ENCODE results near the gene CYP2W1.

CYP2W1 gene

DNA sequence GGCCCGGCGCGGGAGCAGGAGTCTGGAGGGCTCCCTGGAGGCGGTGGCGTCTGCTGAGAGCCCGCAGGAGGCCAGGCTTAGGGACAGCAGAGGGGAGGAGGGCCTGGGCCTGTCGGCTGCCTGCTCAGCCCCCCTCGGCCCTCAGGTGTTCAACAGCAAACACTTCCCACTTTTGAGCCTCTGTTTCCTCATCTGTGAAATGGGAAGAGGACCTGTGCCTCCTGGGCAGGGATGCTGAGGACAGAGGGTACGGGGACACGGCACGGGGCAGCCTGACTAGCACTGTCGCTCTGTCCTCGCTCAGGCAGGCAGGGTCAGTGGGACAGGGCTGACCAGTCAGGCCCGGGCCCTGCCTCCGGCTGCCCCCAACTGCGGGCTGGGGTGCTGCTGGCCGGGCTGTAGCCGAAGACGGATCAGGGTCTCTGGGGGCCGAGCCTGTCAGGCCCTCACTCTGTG is 663 bp downstream of the CYP2W1 start:
- DNase-seq (ENCODE audit: low spot score) = no peak

DNA sequence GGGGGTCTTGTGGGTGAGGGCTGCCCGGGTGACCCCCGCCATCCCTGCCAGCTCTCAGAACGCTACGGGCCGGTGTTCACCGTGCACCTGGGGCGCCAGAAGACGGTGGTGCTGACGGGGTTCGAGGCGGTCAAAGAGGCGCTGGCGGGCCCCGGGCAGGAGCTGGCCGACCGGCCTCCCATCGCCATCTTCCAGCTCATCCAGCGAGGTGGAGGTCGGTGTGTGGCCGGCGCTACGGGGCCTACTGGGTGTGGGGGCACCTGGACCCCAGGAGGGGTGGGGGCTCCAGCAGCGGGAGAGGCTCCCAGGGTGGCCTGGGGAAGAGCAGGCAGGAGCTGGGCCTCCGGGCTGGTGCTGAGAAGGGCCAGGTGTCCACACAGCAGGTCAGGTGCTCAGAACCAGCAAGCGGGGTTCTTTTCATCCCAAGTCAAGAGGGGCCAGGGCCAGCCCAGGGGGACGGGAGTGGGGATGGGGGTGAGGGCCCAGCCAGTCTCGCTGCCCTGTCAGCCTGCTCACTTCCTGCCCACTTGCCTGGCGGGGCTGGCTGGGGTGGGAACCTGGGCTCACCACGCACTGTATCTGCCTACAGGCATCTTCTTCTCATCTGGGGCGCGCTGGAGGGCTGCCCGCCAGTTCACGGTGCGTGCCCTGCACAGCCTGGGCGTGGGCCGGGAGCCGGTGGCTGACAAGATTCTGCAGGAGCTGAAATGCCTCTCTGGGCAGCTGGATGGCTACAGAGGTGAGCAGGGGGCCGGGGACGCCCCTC is 1.6 kb downstream of the CYP2W1 start:
- DNase-seq (ENCODE audit: low spot score) = no peak

DNA sequence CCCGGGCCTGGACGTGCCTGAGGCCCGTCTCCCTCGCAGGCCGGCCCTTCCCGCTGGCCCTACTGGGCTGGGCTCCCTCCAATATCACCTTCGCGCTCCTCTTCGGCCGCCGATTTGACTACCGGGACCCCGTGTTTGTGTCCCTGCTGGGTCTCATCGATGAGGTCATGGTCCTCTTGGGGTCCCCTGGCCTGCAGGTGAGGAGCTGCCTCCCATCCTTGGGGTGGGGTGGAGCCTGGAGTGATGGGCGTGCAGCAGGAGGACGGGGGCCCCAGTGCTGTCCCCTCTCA is 2.1 kb downstream of the CYP2W1 start:
- DNase-seq (ENCODE audit: low spot score) = no peak

DNA sequence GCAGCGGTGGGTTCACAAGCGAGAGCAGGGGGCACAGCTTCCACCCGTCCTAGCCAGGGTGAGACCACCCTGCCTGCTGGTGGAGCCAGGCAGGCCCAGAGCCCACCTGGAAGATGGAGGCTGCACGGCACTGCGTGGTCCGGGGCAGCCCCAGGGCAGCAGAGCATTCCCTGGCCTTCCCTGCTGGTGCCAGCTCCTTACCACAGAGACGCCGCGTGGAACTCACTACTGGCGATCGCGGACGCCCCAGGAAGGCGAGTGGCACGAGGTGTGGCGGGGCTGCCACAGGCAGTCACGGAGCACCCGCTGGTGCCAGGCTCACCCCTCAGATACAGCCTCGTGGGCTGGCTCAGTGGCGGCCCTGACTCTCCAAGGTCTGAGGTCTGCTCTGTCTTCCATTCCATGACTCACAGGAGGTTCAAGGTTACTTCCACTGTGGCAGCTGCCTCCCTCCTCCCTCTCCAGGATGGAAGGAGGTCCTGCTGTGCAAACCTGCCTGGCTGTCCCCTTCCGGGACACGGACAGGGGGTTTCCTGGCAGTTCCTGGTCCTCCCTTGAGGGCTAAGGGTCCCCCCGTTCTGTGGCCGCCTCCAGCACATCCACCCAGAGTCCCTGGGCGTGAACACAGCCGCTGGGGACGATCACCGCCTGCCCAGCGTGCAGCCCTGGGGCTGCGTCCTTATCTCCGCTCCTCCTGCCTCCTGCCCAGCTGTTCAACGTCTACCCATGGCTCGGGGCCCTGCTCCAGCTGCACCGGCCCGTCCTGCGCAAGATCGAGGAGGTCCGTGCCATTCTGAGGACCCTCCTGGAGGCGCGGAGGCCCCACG is 3.1 kb downstream of the CYP2W1 start:
- DNase-seq (ENCODE audit: low spot score) = no peak

DNA sequence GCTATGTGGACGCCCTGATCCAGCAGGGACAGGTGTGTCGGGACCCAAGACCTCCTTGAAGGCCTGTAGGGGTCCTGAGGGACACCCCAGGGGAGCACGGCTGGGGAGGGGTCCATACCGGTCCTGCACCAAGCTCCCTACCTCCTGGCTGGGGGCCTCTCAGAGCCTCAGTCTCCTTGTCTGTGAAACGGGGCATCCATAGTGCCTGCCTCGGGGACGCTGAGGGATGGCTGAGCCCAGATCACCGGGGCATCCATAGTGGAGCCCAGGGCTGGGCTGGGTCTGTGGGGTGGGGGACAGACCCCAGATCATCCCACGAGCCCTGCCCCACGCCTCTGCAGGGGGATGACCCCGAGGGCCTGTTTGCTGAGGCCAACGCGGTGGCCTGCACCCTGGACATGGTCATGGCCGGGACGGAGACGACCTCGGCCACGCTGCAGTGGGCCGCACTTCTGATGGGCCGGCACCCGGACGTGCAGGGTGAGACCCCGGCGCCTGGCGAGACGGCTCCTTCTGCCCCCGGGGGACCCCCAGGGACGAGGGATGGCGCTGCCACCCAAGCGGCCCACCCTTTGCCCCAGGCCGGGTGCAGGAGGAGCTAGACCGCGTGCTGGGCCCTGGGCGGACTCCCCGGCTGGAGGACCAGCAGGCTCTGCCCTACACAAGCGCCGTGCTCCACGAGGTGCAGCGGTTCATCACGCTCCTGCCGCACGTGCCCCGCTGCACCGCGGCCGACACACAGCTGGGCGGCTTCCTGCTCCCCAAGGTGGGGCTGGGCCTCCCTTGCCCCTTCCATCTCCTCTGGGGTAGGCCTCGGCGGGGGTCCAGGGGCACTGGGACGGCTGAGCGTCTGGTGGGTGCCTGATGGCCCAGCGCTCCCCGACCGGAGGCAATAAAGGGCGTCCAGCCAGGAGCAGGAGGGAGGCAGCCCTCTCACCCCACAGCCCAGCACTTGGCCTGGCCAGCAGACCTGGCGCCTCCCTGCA is 4.1 kb downstream of the CYP2W1 start:
- no peak for DNase-seq (ENCODE audit: low spot score)

DNA sequence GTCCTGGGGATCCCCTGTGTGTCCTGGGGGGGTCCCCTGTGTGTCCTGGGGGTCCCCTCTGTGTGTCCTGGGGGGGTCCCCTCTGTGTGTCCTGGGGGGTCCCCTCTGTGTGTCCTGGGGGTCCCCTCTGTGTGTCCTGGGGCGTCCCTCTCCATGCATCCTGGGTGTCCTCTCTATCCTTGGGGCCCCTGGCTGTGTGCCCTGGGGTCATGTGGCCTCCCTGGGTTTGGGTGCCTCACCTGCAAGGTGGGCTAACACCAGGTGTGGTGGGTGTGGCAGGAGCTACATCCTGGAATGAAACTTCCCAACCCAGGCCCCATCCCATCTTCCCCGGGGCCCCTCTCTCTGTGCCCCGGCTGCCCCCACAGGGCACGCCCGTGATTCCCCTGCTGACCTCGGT is 4.9 kb downstream of the CYP2W1 start:
- DNase-seq (ENCODE audit: low spot score) = no peak

DNA sequence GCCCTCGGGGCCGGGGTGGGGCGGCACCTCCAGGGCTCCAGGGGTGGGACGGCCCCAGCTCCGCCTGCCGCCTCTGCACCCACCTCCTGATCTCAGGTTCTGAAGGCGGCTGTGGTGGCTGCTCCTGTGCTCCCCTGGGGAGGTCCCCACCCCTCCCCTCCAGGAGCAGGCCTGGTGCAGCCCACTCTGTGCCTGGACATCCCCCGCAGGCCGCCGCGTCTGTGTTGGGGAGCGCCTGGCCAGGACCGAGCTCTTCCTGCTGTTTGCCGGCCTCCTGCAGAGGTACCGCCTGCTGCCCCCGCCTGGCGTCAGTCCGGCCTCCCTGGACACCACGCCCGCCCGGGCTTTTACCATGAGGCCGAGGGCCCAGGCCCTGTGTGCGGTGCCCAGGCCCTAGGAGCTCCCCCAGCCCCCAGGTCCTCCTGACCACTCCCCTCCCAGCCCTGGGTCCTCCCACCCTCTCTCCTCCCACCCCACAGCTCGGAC is 5.5 kb downstream of the CYP2W1 start:
- no peak for DNase-seq (ENCODE audit: low spot score)

DNA sequence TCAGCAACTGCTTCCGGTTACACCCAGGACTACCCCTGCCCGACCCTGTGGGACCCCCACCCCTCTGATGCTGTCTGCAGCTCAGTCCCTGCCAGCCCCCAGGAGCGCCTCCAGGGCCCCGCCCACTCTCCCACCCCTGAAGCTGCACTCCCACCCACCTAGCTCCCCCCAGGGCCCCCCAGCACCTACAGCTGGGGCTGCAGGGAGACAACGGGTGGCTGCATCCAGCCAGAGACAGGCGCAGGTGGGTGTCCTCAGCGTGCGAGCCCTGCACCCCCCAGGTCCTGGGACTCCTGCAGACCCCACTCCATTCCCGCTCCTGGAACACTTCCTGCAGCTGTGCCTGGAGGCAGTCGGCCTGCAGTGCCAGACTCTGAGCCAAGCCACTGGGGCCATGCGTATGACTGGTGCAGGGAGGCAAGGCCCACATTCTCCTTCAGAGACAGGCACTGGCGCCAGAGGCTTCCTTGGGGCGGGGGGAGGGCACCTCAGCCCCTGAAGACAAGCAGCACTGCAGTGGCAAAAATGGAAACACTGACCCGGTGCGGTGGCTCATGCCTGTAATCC is 6.1 kb downstream of the CYP2W1 start:
- DNase-seq (ENCODE audit: low spot score) = no peak

DNA sequence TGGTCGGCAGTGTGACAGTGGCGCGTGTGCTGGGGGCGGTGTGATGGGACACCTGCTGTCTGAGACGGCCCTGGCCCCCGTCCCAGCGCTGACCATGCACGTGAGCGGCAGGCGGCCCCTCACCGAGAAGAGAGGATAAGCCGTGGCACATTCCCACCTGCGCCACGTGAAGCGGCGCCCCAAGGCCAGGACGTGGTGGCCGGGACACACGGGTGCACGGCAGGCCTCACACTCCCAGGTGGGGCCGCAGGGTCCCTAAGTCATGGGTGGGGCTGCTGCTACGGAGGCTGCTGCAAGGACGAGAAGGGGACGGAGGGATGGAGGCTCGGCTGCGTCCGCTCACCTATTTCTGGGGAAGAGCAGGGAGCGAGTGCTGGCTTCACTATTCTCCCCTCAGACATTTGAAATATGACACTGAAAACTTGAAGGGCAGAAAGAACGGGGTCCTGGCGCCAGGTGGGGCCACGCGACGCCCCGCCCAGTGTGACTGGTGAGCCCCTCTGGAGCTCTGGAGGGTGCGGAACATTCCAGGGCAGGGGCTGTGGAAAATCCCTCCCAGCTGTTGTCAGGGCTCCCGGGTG is 7.5 kb downstream of the CYP2W1 start:
- DNase-seq (ENCODE audit: low spot score) = no peak

DNA sequence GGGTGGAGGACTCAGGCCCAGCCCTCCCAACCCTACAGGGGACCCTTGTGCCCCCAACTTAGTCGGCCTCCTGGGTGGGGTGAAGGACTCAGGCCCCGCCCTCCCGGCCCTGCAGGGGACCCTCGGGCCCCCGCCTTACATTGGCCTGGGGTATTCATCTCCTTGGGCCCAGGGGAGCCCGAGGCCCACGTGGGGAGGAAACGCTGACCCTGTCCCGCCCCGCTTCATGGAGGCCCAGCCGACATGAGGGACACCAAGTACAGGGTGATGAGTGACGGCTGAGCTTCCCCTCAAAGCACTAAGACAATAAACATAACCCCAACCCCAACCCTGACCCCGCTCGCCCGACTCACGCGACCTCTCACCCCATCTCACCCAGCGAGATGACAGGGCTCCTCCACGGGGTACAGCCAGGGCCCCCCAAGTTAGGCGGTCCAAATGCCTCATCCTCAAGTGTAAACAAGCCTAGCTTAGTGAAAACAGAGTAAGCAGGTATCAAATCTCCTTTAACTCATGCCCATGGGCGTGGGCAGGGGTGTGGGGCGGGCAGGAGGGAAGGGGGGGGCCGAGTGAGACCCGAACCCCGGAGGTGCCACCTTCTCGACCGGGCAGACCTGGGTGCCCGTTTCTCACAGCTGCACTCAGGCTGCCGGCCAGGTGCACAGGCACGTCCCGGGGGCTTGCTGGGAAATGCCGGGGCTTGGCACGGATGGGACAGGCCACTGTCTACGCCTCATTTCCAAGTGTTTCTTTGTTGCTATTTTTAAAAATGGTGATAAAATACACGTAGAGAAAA is 8.2 kb downstream of the CYP2W1 start:
- DNase-seq (ENCODE audit: low spot score) = no peak

DNA sequence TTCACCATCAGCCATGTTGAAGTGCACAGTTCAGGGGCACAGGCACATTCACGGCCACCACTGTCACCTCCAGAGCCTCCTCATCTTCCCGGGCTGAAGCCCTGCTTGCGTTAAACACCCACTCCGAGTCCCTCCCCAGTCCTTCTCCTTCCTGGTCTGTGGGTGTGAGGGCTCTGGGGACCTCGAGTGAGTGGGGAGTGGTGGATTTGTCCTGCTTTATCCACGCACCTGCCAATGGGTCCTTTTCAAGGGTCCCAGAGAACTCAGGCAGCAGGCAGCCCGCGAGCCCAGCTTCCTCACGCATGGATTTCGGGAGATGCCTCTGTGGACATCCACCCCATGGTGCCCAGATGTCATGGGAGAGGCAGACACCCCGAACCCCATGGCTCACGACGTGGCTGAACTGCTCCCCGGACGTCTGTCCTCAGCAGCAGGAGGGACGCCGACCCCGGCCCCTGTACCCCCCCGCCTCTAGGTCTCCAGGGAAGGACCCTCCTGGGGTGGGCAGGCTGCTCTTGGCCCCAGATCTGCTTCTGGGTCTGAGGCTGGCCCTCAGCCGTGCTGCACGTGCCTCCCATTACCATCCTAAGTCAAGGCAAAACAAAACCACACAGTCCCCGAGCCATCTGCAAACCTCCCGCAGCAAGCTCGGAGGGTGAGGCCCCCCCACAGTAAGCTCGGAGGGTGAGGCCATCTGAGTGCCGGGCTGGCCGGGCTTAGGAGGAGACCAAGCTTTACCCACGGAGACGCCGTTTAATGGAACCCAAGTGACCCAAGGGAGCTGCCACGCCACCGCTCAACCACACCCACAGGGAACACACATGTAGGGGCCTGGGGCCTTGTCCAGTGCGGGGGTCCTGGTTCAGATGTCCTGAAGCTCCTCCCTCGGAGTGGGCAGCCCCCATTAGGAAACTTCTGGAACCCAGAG is 9.0 kb downstream of the CYP2W1 start:
- DNase-seq (ENCODE audit: low spot score) = no peak

DNA sequence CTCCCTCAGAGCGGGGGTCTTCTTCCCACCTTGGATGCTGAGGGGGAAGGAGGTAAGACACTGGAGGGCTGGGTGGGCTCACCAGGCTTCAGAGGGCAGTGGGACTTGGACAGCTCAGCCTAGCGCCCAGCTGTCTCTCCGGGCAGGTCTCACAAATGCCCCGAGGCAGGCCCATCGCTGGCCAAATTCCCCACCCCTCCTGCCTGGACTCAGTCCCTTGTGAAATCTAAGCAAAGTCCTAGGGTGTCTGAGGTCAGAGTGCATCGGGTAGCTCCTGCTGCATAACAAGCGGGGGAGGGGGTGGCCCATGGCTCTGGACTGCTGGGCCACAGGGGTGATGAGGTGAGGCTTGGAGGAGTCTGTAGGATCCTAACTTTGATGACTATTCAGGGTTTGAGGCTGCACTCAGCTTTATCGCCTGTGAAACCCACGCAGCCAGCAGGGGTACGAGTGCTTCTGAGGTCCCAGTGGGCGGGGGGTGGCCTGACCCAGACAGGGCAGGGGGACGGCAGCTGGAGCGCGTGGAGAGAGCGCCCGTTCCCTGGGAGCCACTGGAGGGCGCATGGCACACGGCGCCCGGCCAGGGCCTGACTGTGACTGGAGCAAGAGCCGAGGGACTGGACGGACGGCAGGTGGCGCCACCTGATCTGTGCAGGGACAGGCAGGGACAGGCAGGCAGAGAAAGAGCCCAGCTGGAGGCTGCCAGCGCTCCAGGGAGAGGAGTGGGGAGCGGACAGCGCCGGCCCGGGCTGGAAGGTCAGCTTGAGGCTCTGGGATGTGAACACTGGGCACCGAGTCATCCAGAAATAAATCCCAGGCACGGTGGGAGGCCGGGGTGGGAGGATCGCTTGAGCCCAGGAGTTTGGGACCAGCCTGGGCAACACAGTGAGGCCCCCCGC is 10.0 kb downstream of the CYP2W1 start:
- DNase-seq (ENCODE audit: low spot score) = peak; percentile 95

DNA sequence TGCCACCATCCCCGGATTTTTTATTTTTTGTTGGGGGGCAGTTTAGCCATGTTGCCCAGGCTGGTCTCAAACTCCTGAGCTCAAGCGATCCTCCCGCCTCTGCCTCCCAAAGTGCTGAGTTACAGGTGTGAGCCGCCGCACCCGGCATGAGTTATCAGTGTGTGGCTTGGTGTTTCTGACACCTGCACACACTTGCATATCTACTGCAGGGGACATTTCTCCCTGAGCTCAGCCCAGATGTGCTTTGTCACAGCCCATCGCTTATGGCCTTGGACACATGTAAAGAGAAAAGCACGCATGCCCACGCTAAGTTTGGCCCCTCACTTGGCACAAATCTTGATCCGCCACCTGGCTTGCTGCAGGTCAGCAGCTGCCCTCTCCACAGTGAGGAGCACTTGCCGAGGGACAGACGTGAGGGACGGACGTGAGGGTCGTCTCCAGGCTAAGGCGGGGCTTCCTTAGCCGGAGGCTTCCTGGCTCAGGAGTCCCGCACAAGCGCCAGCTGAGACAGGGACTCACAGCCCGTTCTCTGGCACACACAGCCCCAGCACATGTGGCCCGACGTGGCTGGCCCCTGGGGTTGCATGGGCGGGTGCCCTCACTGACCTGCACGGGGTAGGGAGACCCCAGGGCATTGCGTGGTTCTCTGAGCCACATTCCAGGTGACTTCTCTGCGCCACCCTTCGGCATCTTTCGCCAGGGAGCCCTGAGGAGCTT is 11.8 kb downstream of the CYP2W1 start:
- no peak for DNase-seq (ENCODE audit: low spot score)

DNA sequence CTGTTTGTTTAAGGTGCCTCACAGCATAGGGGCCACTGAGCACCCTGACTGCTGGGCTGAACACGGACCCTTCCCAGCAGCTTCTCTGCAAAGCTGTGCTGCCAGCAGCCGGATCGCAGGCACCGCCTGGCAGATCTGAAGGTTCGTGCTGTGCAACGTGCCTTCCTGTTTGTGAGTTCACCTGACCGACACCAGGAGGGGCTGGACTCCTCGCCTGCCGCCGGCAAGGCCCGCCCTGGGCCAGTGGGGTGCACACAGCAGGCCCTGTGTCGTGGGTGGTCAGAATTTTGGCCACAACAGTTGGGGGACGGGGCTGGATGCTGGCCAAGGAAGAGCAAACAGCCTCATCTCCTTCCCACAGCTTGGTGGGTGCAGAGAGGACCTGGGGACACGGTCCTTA is 12.6 kb downstream of the CYP2W1 start:
- DNase-seq (ENCODE audit: low spot score) = no peak

DNA sequence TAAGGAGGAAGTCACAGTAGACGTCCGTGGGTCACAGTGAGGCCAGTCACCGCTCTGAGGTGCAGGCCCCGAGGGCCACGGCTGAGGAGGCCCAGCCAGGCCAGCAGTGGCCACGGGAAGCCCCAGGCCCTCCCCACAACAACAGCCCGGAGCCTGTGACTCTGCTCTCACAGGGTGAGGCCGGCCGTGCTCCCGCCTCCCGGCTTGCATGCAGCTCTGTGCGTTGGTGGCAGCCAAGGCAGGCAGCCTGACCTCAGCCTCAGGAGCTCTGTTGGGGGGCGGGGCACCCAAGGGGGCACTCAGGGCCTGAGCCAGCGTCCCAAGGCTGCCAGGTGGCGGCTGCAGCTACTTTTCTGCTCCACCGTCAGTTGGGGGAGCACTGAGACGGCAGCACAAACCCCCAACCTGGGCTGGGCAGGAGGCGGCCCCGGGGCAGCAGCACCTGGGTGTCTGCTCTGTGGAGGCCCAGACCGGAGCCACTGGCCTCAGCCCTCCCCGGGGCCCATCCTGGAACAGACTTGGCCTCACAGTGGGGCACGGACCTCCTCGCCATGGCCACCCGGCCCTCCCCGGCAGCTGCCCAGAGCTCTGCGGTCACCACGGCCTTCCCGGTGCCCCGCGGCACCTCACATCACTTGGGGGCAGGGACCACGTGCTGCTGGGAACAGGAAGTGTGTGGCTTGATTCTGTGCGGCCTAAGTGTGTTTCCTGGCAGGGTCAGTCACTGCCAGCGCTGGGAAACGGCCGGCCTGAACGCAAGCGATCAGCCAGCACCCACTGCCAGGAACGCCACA is 13.3 kb downstream of the CYP2W1 start:
- no peak for DNase-seq (ENCODE audit: low spot score)

DNA sequence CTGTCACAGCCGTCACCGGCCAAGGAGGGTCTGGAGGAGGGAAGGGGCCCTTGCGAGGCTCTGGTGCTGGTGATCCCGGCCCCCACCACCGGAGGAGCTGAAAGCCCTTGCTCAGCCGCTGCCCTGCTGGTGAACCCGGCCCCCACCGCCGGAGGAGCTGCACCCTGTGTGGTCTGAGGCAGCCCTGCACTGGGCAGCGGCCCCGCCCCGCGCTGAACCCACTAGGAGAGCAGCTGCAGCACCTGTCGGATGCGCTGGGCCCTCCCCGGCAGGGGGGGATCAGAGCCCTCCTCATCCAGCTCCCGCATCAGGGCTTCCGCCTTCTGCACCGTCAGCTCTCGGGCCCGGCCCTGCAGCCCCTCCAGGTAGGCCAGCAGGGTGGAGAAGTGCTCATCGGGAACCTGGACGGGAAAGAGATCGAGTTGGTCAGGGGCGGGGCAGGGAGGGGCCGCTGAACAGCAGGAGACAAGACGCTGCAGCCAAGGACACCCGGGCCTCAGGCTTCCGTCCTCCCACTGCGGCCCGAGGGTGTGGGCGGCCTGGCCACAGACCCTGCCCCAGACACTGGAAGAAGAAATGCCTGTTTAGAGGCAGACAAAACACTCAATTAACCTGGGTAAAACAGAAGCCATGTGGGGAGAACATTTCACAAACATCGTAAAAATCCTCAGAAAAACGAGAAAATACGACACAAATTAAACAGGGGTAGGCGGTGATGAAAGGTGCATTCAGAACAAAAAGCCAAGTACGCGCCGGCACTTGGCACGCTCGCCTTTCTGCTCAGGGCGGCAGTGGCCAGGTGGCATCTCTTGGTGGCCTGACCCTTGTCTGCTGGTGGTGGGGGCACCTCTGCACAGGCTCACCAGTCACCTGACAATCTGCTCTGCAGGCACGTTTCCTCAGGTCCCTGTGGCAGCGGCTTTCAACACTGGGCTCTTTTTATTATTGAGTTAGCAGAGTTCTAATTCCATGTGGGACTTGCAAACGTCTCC is 14.7 kb downstream of the CYP2W1 start:
- DNase-seq (ENCODE audit: low spot score) = no peak
